ENCODE results near the gene CBX4. TPM values are rescaled to one million over a fixed set of nuclear protein-coding genes. Genes with fewer than 3 reads are reported as not detected.

Gene CBX4
- total RNA-seq: 55.6 and 56.3 TPM in 2 replicates

- Mint-ChIP-seq H3K36me3 (ENCODE audit: low read depth) (peaks cover 25% of the 10 kb centered on the region), H3K4me1 (peaks cover 64% of the 10 kb centered on the region), H3K4me3 (peak within 1 kb of the TSS; percentile 95), H3K27me3 (peaks cover 20% of the 10 kb centered on the region), H3K9me3 (no peaks in the 10 kb centered on the region), H3K27ac (peak within 1 kb of the TSS; percentile 95)
- ChIA-PET POLR2A (interaction anchor here (0.5 to 7.2 kb wide), 25 partner anchors 10 to 1673 kb away, joined by 3 to 212 read pairs (median 4); partner anchors contain the start of genes ACTG1 and CBX8), CTCF (interaction anchor here (1.4 to 1.8 kb wide), 6 partner anchors 20 to 131 kb away, joined by 3 to 7 read pairs (median 4); no protein-coding TSS in a partner anchor)
- TF ChIP-seq CTCF (IDR thresholded peaks at IDR 0.05): peak; percentile 46
- DNase-seq (peak; percentile 87), ATAC-seq (ENCODE audit: low read depth) (peak; percentile 77)
- intact Hi-C loops (cut with micrococcal nuclease): loop anchor here (1.0 to 5.0 kb wide), 9 partner anchors 24 to 308 kb away; partner anchors contain the start of genes CBX8, CCDC40, EIF4A3 and ENPP7
Observed at GRCh38 chr17:79839356-79840268, at the start of gene CBX4. Gene CBX4 (minus strand): TSS chr17:79839440. CDS start chr17:79839251, 189 bp downstream.

GRCh38 chr17:79888009-79888540, 48.8 kb upstream of the CBX4 start:
- intact Hi-C loops (cut with micrococcal nuclease): no loop called here
- Mint-ChIP-seq H3K9me3 (no peaks in the 10 kb centered on the region), H3K4me3 (no peak overlapping the region), H3K4me1 (no peaks in the 10 kb centered on the region), H3K27ac (no peak overlapping the region), H3K36me3 (ENCODE audit: low read depth) (no peaks in the 10 kb centered on the region), H3K27me3 (peaks cover 50% of the 10 kb centered on the region)
- POLR2A ChIA-PET: no interaction called here
- TF ChIP-seq CTCF (IDR thresholded peaks at IDR 0.05): no peak
- CTCF ChIA-PET: no interaction called here
- no peak for ATAC-seq (ENCODE audit: low read depth)
- no peak for DNase-seq

GRCh38 chr17:79887451-79887991, 48.3 kb upstream of the CBX4 start:
- no peak for ATAC-seq (ENCODE audit: low read depth)
- intact Hi-C loops (cut with micrococcal nuclease): no loop called here
- ChIA-PET CTCF (no interaction called here), POLR2A (no interaction called here)
- Mint-ChIP-seq H3K9me3 (no peaks in the 10 kb centered on the region), H3K36me3 (ENCODE audit: low read depth) (no peaks in the 10 kb centered on the region), H3K27ac (no peak overlapping the region), H3K27me3 (peaks cover 54% of the 10 kb centered on the region), H3K4me3 (no peak overlapping the region), H3K4me1 (no peaks in the 10 kb centered on the region)
- DNase-seq: no peak
- TF ChIP-seq CTCF (IDR thresholded peaks at IDR 0.05): no peak

- H3K9me3 Mint-ChIP-seq: no peaks in the 10 kb centered on the region
- H3K27me3 Mint-ChIP-seq: peaks cover 41% of the 10 kb centered on the region
- DNase-seq (no peak), ATAC-seq (ENCODE audit: low read depth) (no peak)
- H3K4me3 Mint-ChIP-seq: no peak overlapping the region
- intact Hi-C loops (cut with micrococcal nuclease): no loop called here
- H3K36me3 Mint-ChIP-seq (ENCODE audit: low read depth): no peaks in the 10 kb centered on the region
- POLR2A ChIA-PET: no interaction called here
- no peak overlapping the region for H3K27ac Mint-ChIP-seq
- TF ChIP-seq CTCF (IDR thresholded peaks at IDR 0.05): no peak
- CTCF ChIA-PET: no interaction called here
- H3K4me1 Mint-ChIP-seq: no peaks in the 10 kb centered on the region
Observed at GRCh38 chr17:79883202-79883601, 44.0 kb upstream of the CBX4 start.
